HG03354 (cell line): ENCODE measurements around the gene BBS9.

Source experiments
- ATAC-seq: cut with Tn5 transposase; IDR thresholded peaks from one replicate; pipeline ENCODE4 v1.9.1; 2021; ENCODE audit warnings: mild to moderate bottlenecking; ENCODE audit not compliant: unreplicated experiment, poor library complexity, severe bottlenecking

Gene BBS9

DNA sequence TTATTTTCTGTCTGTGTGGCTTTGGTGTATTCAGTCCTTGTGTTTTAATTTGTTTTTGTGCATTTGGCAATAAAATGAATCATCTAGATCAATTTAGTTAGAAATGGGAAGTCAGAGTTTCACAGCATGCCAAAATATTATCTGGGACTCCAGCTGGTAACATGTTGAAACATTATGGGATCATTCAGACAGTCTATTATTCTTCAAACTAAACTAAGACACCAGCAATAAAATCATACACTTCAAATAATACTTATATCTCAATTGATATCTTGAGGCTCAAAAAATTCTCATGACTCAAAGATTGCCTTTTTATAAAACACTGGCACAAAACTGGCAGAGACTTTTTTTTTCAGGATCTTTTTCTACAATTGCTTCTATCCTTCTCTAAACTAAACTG lies 14.4 kb upstream of the BBS9 start:
- no peak for ATAC-seq

DNA sequence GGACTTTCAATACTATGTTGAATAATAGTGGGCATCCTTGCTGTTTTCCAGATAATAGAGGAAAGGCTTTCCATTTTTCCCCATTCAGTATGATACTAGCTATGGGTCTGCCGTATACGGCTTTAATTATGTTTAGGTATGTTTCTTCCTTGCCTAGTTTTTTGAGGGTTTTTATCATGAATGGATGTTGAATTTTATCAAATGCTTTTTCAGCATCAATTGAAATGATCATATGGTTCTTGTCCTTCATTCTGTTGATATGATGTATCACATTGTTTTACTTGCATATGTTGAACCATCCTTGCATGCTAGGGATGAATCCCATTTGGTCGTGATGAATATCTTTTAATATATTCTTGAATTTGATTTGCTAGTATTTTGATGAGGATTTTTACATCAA lies 11.0 kb upstream of the BBS9 start:
- ATAC-seq: no peak

DNA sequence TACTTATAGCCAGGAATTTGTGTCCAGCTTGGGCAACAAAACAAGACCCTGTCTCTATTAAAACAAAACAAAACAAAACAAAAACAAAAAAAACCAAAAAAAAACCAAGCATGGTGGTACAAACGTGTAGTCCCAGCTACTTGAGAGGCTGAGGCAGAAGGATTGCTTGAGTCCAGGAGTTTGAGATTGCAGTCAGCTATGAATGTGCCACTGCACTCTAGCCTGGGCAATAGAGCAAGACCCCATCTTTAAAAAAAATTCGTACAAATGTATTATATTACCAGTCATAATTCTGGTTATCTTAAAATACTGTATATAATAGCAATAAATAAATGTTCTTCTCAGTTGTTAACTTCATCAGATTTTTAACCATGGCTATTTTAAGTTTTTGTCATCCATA lies 2.3 kb upstream of the BBS9 start:
- ATAC-seq: no peak

DNA sequence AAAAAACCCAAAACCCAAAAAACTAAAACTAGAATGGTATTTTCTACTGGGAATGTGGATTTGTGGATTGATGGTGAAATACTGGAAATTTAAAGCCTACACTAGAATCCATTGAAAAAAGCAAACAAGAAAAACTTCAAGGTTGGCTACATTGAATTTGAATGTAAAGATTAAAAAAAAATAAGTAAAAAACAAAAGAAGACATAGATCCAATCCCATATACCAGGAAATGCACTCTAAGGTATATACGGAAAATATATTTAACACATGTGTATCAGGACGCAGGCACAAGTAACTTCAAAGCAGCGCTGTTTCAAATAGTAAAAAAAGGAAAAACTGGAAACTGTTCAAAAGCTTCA lies 754 bp upstream of the BBS9 start:
- ATAC-seq: no peak

DNA sequence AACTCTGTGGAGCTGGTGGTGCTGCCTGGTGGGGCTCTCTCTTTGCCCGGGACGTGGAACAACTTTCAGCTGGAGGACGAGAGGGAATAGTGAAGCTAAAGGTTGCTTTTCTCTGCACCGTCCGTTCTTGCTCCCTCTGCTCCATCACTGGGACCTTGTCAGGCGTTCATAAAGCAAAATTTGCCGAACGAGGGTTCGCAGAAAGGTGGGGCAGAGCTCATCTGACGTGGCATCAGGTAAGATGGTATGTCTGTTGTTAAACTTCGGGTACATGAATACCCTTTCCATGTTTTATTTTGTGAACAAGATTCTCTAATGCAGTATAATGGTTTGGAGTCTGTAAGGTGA lies 416 bp downstream of the BBS9 start:
- peak; percentile 3 for ATAC-seq

DNA sequence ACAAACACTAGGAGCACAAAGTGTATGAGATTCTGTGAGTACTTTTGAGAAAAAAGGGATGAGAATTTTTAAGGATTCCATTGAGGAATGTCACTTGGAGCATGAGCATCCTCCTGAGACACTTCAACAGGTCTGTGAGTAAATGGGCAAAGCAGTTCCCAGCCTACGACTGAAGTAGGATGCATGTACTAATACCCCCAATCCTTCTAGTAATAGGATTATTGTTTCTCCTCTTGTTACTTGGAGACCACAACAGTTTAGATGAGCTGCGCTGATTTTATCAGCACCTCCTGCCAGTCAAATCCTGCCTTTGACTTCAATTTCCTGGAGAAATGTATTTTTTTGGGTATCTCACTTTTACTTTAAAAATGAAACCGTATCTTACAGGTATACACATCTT lies 820 bp downstream of the BBS9 start:
- no peak for ATAC-seq

DNA sequence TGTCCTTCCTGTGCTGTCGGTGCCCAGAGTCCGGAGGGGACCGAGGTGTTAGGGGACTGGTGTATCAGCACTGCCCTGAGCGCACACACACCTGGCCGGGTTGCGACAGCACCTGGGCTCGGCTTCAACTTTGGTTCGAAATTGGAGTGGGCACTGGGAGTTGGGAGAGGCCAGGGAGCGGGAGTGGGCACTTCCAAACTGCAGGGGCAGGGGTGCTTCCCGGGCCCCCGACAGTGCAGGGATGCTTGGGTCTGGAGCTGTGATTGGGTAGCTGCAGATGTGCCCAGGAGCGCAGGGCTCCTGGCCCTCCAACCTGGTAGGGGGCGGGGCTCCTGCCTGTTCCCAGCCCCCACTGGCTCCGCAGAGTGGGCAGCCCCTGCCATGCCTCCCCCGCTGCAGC lies 7.7 kb downstream of the BBS9 start:
- ATAC-seq: no peak

DNA sequence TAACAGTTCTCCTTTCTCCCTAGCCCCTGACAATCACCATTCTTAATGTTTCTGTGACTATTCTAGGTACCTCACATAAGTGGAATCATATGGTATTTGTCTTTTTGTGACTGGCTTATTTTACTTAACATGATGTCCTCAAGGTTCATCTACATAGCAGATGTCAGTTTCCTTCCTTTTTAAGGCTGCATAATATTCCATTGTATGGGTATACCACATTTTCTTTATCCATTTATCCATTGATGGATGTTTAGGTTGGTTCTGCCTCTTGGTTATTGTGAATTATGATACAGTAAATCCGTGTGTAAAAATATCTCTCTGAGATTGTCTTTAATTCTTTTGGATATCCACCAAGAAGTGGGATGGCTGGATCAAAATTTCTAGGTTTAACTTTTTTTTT lies 13.2 kb downstream of the BBS9 start:
- ATAC-seq: no peak

DNA sequence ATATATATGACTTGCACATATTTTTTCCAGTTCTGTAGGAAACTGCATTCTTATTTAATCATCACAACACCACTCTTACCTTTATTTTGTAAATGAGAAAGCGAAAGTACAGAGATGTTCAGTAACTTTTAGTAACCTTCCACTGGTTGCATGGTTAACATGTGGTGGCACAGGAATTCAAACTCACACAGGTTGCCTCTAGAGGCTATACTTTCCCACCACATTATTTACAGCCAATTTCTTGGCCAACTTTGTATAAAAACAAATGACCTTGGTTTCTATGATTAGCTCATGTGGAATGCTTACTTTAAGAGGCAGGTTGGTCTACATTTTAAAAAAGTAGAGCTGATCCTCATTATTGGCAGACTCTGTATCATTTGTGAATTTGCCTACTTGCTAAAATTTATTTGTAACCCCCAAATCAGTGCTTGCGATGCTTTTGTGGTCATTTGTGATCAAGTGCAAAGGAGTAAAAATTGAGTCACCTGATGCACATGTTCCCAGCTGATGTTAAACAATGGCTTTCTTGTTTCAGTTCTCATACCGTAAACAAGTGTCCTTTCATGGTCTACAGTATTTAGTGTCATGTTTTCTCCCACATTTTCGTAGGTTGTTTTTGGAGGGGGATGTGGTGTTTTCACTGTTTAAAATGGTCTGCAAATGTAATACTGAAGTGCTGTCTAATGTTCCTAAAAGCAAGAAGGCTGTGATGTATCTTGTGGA lies 14.8 kb downstream of the BBS9 start:
- ATAC-seq: peak; percentile 56

DNA sequence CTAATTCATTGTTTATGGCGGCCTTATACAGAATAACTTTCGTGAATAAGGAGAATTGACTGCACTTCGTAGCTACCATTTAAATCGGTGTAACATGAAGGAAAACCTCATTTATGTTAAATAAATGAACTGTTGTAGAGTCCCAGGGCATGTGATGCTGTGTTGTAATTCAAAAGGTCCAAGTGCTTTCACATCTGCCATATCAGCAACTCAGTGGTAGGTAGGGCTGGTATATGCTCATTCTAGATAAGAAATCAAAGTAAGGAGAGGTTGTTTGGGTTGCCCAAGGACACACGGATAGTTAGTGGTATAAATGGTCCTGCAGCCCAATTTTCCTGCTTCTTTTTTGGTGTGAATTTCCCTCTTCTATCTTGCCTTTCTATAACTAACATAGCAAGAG lies 15.8 kb downstream of the BBS9 start:
- no peak for ATAC-seq

DNA sequence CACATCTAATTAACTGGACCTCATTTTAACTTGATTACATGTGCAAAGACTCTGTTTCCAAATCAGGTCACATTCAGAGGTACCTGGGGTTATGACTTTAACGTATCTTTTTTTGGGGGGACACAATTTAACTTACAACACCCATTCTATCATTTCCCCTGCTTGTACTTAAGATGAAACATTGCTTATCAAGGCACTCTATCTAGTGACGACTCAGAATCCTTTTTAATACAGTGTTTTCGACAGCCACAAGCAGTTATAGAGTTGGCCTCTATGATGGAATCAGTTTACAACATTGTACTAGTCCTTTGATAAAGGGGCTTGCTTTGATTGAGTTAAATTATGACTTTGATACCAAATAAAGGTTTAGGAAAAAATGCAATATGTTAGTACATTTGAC lies 22.7 kb downstream of the BBS9 start:
- ATAC-seq: no peak

DNA sequence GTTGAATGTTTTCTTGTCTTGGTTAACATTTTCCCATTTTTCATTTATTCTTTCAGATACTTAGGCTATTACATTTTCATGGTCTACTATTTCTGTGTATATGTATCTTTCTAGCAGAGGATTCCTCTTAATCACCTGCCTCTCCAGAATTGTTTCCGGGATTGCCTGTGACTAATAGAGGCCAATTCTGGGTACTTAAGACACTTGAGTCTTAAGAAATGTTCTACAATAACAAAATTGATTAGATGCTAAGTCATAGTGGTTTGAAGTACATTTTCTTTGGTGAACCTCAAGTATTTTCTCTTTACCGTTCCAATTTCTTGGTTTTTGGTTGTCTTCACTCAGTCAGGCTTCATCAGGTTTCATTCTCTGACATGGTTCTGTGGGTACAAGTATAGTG lies 26.4 kb downstream of the BBS9 start:
- no peak for ATAC-seq

DNA sequence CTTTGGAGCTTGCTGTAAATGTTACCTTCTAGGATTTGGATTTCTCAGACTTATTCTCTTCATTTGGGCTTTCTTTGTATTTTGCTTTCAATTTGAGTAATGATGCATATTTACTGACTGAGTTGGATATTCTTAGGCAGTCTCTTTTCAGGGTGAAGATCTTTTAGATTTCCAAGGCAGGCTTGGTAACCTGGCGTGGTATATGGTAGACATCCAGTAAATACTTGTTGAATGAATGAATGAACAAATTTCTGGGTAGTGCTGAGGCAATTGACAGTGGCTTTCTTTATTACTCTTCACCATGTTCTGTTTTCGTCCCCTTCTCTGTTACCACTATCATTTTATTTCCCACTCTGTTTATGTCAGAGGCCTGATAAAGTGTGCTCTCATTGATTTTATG lies 27.1 kb downstream of the BBS9 start:
- ATAC-seq: no peak

DNA sequence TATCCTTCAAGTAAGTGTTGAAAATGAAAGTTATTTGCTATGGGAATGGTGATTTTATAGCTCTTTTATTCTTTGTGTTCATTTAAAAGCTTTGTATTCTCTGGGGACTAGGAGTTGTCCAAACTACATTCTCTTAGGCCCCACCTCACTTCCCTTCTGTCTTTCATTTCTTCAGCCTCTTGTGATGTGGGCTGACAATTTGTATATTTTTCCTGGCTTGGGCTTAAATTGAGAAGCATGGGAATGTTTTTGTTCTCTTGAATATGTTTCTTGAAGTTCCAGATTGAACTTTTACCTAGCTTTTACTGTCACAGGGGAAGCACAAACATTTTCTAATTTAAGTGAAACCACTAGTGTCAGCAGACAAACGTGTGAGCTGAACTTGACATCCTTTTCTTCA lies 27.9 kb downstream of the BBS9 start:
- no peak for ATAC-seq

DNA sequence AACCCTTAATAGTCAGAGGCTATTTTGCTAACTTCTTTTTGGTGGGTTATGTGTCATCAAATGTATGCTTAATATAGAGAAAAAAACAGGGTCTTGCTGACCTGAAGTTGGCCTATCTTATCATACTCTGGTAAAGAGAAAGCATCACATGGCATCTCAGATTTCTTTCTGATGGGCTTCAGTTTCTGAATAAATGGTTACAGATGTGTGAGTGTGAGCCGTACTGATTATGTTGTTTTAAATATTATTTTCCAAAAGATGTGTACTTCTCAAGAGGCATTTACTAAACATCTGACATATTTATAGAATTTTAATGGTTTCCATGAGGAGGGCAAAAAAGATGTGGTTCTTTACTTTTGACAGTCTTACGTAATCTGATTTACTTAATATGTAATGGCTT lies 28.4 kb downstream of the BBS9 start:
- ATAC-seq: no peak

DNA sequence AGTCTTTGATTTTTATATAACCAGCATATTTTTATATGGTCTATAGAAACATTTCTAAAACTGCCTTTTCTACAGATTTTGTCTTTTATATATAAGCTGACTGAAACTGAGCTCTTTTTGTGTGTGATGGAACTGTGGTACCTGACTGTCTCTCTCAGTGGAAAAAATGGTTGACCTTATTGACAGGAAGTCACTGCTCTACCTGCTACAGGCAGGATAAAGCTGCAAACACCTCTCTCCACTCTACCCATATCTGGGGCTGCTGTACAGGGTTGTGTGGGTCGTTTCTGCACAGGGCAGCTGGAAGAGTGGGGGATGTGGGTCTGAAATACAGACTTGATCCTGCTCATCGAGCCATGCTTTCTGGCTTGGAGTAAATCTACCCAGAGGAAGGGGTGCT lies 48.5 kb downstream of the BBS9 start:
- no peak for ATAC-seq

DNA sequence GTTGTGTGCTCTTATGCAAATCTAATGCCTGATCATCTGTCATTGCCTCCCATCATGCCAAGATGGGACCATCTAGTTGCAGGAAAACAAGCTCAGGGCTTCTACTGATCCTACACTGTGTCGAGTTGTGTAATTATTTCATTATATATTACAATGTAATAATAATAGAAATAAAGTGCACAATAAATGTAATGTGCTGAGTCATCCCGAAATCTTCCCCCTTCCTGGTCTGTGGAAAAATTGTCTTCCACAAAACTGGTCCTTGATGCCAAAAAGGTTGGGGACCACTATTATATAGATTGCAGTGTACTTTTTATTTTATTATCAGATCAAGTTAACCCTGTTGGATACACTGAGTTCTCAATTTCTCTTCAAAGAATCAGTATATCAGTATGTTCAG lies 50.2 kb downstream of the BBS9 start:
- ATAC-seq: no peak

DNA sequence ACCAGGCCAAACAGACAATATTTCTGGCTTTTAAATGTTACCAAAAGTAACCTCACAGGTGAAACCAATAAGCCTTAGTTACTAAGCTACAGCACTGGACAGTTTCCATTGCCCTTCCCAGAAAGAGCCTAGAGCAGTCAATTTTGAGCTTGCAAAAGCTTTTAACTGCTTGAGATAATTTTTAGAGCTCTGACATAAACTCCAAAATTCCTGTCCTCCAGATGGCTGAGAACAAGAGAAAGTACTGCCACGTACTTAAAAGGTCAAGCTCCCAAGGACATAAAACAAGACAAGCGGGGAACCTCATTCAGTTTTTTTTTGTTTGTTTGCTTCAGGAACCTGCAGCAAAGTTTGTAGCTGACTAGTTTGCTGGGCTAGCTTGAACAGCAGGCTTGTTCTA lies 54.1 kb downstream of the BBS9 start:
- ATAC-seq: no peak

DNA sequence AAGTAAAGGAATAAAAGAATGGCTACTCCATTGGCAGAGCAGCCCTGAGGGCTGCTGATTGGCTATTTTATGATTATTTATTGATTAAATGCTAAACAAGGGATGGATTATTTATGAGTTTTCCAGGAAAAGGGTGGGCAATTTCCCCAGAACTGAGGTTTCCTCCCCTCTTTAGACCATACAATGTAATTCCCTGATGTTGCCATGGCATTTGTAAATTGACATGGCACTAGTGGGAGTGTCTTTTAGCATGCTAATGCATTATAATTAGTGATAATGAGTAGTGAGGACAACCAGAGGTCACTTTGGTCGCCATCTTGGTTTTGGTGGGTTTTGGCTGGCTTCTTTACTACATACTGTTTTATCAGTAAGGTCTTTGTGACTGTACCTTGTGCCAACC lies 55.5 kb downstream of the BBS9 start:
- no peak for ATAC-seq

DNA sequence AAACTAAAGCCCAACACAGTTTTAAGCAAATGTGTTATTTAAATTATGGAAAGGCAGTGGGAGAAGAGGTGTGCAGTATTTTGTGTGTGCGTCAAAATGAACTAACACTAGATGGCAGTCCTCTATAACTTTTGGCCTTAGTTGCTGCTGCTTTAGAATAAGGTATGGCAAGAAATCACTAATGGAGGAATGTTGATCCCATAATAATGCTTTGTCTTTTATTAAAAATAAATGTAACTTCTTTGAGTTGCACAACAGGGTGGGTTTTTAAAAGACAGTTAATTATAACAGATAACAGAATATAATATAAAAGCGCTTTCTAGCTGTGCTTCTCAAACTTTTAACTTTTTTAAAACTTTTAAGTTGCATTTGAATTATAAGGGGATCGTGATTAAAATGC lies 56.4 kb downstream of the BBS9 start:
- ATAC-seq: peak; percentile 83

DNA sequence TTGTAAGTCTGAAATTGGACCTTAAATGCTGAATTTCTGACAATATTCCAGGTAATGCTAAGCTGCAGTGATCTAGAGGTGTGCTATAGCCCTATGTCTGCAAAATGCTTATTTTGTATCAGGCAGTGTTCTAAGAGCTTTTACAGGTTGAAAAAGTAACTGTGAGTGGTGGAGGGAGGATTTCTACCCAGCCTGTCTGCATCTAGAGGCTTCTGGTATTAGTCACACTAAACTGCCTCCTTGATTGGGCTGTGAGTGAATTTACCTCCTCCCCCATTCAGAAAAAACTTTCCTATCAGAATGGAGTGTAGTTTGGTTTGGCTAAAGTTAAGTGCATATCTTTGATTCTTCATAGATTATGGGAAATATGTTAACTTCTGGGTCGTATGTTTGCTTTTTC lies 56.8 kb downstream of the BBS9 start:
- no peak for ATAC-seq

DNA sequence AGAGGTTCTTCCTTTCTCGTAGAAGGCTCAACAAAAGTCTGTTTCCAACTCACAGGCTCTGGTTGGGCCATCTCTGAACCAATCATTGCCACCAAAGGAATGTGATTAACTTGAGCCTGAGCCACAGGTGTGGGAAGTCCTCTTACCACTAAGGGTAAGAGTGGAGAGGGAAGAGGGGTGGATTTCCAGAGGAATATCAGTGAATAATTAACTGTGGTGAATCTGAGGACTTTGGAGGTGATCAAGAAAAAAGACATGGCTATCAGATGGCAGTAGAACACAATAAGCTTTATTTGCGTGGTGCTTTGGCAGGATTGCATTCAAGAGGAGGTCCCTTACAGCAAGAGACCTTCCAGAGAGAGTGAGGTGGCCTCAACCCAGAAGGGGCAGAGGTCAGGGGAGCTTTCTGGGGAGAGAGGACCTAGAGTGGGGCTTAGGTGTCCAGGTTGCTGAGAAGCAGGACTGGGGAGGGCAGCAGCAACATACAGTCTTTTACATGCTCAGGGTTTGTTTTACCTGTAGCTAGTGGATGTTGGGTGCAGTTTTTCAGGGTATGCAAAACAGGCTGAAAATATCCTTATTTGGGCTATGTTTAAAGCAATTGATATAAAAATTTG lies 61.4 kb downstream of the BBS9 start:
- ATAC-seq: peak; percentile 15
